GM12878 (cell line): ENCODE measurements around the gene PRSS50. TPM values are rescaled to one million over a fixed set of nuclear protein-coding genes. Genes with fewer than 3 reads are reported as not detected.

Source experiments
- CBX5 ChIP-seq: sonication (generic); IDR thresholded peaks from 2 replicates; pipeline ENCODE4 v1.6.1; 2016; ENCODE audit warnings: low read depth, moderate library complexity, mild to moderate bottlenecking, inconsistent platforms
- DPF2 ChIP-seq: fragments of 450-650 bp; IDR thresholded peaks from 2 replicates; pipeline ENCODE4 v1.6.1; 2017; ENCODE audit warnings: mild to moderate bottlenecking
- EED ChIP-seq: sonication (generic); IDR thresholded peaks from 2 replicates; pipeline ENCODE4 v1.6.1; 2016; ENCODE audit warnings: antibody characterized with exemption, low read depth
- EP300 ChIP-seq, 2 experiments: fragments of 150-350 bp in 1 of 2; IDR thresholded peaks; 2 replicates each; pipeline ENCODE4 v1.6.1; 2011 to 2012; ENCODE audit warnings: low read depth in 2 of 2, low read length in 2 of 2, borderline replicate concordance in 1 of 2, improper control_type of control experiment in 1 of 2, inconsistent platforms in 1 of 2; ENCODE audit not compliant: control insufficient read depth in 1 of 2
- EZH2 ChIP-seq: IDR thresholded peaks from 2 replicates; pipeline ENCODE4 v1.6.1; 2012; ENCODE audit warnings: low read depth, mild to moderate bottlenecking, control low read depth, inconsistent platforms, low read length, borderline replicate concordance; ENCODE audit not compliant: control insufficient read depth
- FOS ChIP-seq: IDR thresholded peaks from 3 replicates; pipeline ENCODE4 v1.6.1; 2011; ENCODE audit warnings: borderline replicate concordance; ENCODE audit not compliant: insufficient read length; ENCODE audit errors: extremely low read depth
- FOXK2 ChIP-seq: fragments of 450-650 bp; IDR thresholded peaks from 2 replicates; pipeline ENCODE4 v1.6.1; 2017; ENCODE audit warnings: mild to moderate bottlenecking, moderate library complexity
- HDGF ChIP-seq: fragments of 450-650 bp; IDR thresholded peaks from 2 replicates; pipeline ENCODE4 v1.6.1; 2016; ENCODE audit warnings: antibody characterized with exemption
- JUNB ChIP-seq: IDR thresholded peaks from 2 replicates; pipeline ENCODE4 v1.6.1; 2016; ENCODE audit warnings: antibody characterized with exemption, mild to moderate bottlenecking
- LARP7 ChIP-seq: fragments of 450-650 bp; IDR thresholded peaks from 2 replicates; pipeline ENCODE4 v1.6.1; 2017; ENCODE audit warnings: mild to moderate bottlenecking
- MEF2A ChIP-seq: IDR thresholded peaks from 2 replicates; pipeline ENCODE4 v1.6.1; 2011; ENCODE audit warnings: low read depth, mild to moderate bottlenecking, low read length, moderate library complexity; ENCODE audit not compliant: insufficient read depth
- NBN ChIP-seq: fragments of 450-650 bp; IDR thresholded peaks from 2 replicates; pipeline ENCODE4 v1.6.1; 2016
- NFYA ChIP-seq: IDR thresholded peaks from 2 replicates; pipeline ENCODE4 v1.6.1; 2011; ENCODE audit warnings: low read depth, mild to moderate bottlenecking, low read length, improper control_type of control experiment, borderline replicate concordance
- NR2F1 ChIP-seq: fragments of 450-650 bp; conservative IDR thresholded peaks from 2 replicates; pipeline ENCODE4 v1.6.1; 2017; ENCODE audit warnings: mild to moderate bottlenecking
- RB1 ChIP-seq: fragments of 450-650 bp; formaldehyde crosslinking; IDR thresholded peaks from 2 replicates; pipeline ENCODE4 v1.6.1; 2017; ENCODE audit warnings: mild to moderate bottlenecking, borderline replicate concordance
- REST ChIP-seq: IDR thresholded peaks from 2 replicates; pipeline ENCODE4 v1.6.1; 2012; ENCODE audit warnings: mild to moderate bottlenecking, low read depth, low read length
- SIN3A ChIP-seq: IDR thresholded peaks from 2 replicates; pipeline ENCODE4 v1.6.1; 2012; ENCODE audit warnings: low read depth, low read length, improper control_type of control experiment
- SMAD1 ChIP-seq: fragments of 450-650 bp; IDR thresholded peaks from 2 replicates; pipeline ENCODE4 v1.6.1; 2018; ENCODE audit warnings: mild to moderate bottlenecking, low read depth; ENCODE audit not compliant: partially characterized antibody
- SP1 ChIP-seq: IDR thresholded peaks from one replicate; pipeline ENCODE4 v1.6.1; 2011; ENCODE audit warnings: low read depth, low read length
- SUPT20H ChIP-seq: IDR thresholded peaks from 2 replicates; pipeline ENCODE4 v1.6.1; 2011; ENCODE audit warnings: low read depth, mild to moderate bottlenecking, low read length, moderate library complexity, borderline replicate concordance; ENCODE audit not compliant: control insufficient read depth
- TAF1 ChIP-seq: IDR thresholded peaks from 2 replicates; pipeline ENCODE4 v1.6.1; 2011; ENCODE audit warnings: mild to moderate bottlenecking, low read depth, low read length, borderline replicate concordance
- TCF7 ChIP-seq: IDR thresholded peaks from 2 replicates; pipeline ENCODE4 v1.6.1; 2014; ENCODE audit warnings: antibody characterized with exemption, borderline replicate concordance
- YBX1 ChIP-seq: fragments of 450-650 bp; IDR thresholded peaks from 2 replicates; pipeline ENCODE4 v1.6.1; 2016; ENCODE audit warnings: antibody characterized with exemption
- ZBED1 ChIP-seq: IDR thresholded peaks from 2 replicates; pipeline ENCODE4 v1.6.1; 2016; ENCODE audit warnings: borderline replicate concordance
- ZNF274 ChIP-seq: IDR thresholded peaks from one replicate; pipeline ENCODE4 v1.8.0; 2011; ENCODE audit not compliant: insufficient read length, insufficient read depth
- ZNF687 ChIP-seq: fragments of 450-650 bp; IDR thresholded peaks from 2 replicates; pipeline ENCODE4 v1.6.1; 2017; ENCODE audit warnings: mild to moderate bottlenecking, moderate library complexity
- polyA plus RNA-seq, 11 experiments: library from polyadenylated mRNA; depleted of rRNA in 4 of 11; unstranded in 6 of 11; stranded (reverse) in 5 of 11; fragments of >200 nt; fragmentation: Nextera tagmentation in 4 of 11; fragmentation: Illumina TruSeq in 1 of 11; extraction: Ambion mirVana in 4 of 11; extraction: Trizol in 1 of 11; gene quantifications; 1 replicate in 1 of 11; 2 replicates in 10 of 11; pipeline versions ENCODE4 v1.2.1 to v1.2.3, GENCODE V29; 2011 to 2016; ENCODE audit warnings: inconsistent platforms in 2 of 11, missing spikeins in 2 of 11, low read depth in 1 of 11
- total RNA-seq, 4 experiments: library from RNA; depleted of rRNA in 3 of 4; stranded (reverse); fragments of >200 nt in 3 of 4; fragmentation: Illumina TruSeq in 1 of 4; extraction: Trizol in 1 of 4; gene quantifications; 2 replicates each; pipeline versions ENCODE4 v1.2.1 to v1.2.3, GENCODE V29; 2013 to 2021

Gene PRSS50
- total and polyA plus RNA-seq, 10 of the 15 experiments (the other 5 are each of a cell fraction or from before 2014, with no cell fraction given), result 0.05 TPM; not detected in 9

GRCh38 chr3:46713898-46714552 is 3.6 kb downstream of the PRSS50 start (continued):
- TF ChIP-seq TCF7, result no peak
- TF ChIP-seq DPF2, result no peak; the same call in 1 of the 2 replicates
- no peak for TF ChIP-seq REST
- no peak for TF ChIP-seq FOXK2
- 0 out of 4 replicates have a peak, but pooled peaks of 1 of the 2 experiments have one; percentile 41 for TF ChIP-seq EP300 (IDR thresholded peaks at IDR 0.05; ENCODE audit: borderline replicate concordance in 1 of 2, control insufficient read depth in 1 of 2, low read depth in 2 of 2, low read length in 2 of 2)
- TF ChIP-seq NR2F1, result 0 out of 2 replicates have a peak, but pooled peaks have one; percentile 18
- TF ChIP-seq SUPT20H, result no peak
- no peak for TF ChIP-seq EZH2
- TF ChIP-seq JUNB, result no peak
- no peak for TF ChIP-seq RB1
- TF ChIP-seq SP1, result peak; percentile 35
- TF ChIP-seq NFYA, result no peak
- no peak for TF ChIP-seq YBX1
- TF ChIP-seq MEF2A, result no peak
- TF ChIP-seq TAF1, result no peak
- TF ChIP-seq SMAD1, result no peak
- TF ChIP-seq FOS, result no peak
- peak; percentile 95 for TF ChIP-seq ZNF687
- TF ChIP-seq HDGF, result peak; percentile 78; the same call in 1 of the 2 replicates
- no peak for TF ChIP-seq LARP7
- 0 out of 2 replicates have a peak, but pooled peaks have one; percentile 39 for TF ChIP-seq NBN
- no peak for TF ChIP-seq CBX5
- no peak for TF ChIP-seq ZBED1
- no peak for TF ChIP-seq SIN3A
- TF ChIP-seq EED, result peak; percentile 22; the same call in 1 of the 2 replicates
- TF ChIP-seq ZNF274, result no peak
